GM19397 (cell line): Measurements from ENCODE around the gene SDK2.
"Not testable (repeated sequence)": the region's sequence is repeated elsewhere in the genome, so short reads cannot be mapped to it uniquely, and the experiment has no call there.

Experiments
- ATAC-seq: cut with Tn5 transposase; IDR thresholded peaks from one replicate; pipeline ENCODE4 v1.9.1; 2021; ENCODE audit warnings: mild to moderate bottlenecking, moderate library complexity; ENCODE audit not compliant: unreplicated experiment

The SDK2 gene

DNA sequence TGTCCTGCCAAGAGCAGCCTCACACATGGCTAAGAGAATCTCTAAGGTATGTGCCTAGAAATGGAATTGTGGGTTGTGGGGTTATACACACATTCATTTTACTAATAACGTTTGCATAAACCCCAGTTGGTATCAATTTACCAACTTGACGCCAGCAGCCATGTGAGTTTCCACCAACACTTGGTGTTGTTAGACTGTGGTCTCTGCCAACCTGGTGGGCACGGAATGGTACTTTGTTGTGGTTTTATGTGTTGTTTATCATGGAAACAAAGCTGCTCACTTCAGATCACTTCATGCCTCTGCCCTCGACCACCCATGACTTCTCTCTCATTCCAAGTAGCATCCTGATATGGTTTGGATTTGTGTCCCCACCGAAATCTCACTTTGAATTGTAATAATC, 180.4 kb downstream of the SDK2 start:
- no peak for ATAC-seq

DNA sequence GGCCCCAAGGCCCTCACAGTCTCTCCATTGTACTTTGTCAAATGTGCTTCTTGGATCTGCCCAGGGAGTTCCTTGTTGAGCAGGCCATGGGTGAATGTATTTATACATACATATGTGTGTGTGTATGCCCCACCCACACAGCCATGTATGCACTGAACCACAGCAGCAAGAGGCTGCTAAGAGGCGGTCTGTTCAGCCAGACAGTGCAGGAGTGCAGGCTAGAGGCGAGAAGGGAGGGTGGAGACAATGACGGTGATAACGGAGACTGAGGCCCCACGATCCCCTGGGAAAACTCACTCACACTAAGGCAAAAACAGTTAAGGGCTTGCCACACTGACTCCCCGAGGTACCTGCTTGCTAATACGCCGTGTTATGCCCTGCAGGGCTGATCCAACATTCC, 181.4 kb downstream of the SDK2 start:
- no peak for ATAC-seq

DNA sequence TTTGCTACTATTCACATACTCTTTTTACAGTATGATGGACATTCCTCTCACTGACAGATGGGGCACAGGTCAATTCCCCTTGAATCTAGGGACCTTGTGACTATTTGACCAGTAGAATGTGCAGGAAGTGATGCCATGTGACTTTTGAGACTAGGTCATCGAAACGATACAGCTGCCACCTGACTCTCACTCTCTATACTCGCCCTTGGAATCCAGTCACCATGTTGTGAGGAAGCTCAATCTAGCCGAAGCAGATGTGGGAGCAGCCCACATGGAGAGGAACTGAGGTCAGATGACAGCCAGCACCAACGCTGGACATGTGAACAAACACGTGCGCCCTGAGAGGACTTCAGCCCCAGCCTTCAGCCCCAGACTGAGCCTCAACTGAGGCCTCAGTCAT, 184.3 kb downstream of the SDK2 start:
- no peak for ATAC-seq

DNA sequence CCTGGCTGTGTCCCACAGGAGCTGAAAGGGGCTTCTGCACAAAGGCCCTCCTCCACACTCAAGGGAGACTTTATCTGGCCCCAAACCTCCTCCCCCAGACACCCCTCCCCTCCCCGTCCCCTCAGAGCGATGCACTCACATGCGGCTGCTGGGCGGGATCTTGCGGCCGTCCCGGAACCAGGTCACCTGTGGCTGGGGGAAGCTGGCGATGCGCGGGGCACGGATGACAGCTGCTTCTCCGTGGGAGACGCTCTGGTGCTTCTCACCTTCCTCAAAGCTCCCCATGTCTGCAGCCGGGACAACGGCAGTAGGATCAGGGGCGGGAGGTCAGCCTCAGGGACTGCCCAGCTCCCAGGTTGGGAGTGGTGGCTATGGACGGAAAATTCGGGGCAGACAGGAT, 188.5 kb downstream of the SDK2 start:
- ATAC-seq = no peak

DNA sequence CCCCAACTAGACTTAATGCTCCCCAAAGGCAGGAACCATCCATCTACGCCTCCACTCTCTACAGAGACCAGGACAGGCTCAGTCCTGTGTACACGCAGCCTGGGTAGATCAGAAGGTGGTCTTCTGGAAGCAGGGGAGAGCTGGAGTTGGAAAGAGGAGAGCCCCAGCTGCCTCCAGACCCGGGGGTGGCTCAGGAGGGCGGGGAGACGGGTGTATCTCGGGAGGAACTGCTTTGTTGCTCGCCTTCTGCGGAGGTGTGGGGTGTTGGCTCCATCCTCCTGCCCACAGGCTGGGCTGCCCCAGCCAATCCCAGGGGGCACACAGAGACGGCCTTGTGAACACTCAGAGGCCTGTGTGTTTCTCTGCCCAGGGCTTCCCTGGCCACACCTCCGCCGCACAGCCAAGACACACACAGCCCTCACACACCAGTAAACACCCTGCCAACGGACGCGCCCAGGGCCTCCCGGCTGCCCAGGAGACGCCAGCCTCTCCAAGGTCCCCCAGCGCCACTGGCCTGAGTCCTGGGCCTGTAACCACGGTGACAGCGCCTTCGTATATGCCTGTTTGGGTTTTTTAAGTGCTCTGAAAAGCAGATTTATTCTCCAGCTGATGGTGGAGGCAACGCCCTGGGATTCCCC, 189.1 kb downstream of the SDK2 start:
- ATAC-seq = no peak

DNA sequence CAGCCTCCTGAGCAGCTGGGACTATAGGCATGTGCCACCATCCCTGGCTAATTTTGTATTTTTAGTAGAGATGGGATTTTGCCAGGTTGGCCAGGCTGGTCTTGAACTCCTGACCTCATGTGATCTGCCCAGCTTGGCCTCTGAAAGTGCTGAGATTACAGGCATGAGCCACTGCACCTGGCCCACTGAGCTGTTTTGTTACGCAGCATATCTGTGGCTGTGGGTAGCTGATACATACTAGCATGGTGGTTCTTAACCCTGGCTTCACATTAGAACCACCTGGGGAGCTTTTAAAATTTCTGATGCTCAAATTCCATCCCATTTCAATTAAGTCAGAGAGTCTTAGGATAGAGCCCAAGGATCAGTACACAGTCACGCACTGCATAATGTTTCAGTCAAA, 190.8 kb downstream of the SDK2 start:
- ATAC-seq = not testable (repeated sequence)

DNA sequence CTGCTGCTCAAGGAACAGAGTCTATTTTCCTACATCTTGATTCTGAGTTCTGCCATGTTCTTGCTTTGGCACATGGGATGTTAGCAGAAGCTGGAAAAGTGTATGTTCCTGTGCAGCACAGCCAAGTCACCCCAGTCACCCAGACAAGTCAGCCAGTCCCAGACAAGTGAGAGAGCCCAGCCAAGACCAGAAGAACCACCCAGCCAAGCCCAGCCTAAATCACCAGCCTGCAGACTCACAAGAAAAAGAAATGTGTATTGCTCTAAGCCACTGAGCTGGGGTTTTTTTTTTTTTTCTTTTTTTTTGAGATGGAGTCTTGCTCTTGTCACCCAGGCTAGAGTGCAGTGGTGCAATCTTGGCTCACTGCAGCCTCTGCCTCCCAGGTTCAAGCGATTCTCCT, 191.2 kb downstream of the SDK2 start:
- ATAC-seq = no peak

DNA sequence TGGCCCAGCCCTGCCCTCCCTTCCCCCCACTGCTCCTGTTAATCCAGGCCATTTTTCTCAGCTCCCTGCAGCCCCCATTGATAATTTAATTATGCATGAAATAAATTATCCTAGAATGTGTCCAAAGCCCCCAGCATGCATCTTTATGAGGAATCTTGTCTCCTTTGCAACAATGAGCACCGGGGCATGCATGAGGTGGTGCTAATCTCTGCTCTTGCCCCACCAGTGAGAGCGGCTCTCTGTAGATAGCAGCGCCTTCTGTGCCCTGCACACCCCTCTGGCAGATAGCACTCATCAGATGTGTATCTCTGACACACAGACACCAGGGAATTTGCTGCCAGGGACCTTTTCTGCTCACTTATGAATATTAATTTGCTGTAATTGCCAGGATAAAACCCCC, 192.2 kb downstream of the SDK2 start:
- no peak for ATAC-seq

DNA sequence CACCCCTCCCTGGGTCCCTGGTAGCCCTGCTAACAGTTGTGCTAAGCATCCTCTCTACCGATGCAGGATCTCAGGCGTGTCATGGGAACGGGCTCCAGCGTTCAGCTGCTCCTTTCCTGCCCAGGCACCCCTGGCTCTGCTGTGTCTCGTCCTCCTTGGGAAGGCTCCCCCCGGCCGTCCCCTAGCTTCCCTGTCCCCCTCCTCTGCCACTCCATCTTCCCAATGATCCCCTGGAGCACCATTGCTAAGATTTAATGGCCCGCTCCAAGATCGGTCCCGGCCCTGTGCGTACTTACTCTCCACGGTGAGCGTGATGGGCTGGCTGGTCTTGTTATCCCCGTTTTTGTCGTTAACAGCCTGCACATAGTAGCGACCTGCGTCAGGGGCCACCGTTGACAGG, 196.9 kb downstream of the SDK2 start:
- ATAC-seq = no peak

DNA sequence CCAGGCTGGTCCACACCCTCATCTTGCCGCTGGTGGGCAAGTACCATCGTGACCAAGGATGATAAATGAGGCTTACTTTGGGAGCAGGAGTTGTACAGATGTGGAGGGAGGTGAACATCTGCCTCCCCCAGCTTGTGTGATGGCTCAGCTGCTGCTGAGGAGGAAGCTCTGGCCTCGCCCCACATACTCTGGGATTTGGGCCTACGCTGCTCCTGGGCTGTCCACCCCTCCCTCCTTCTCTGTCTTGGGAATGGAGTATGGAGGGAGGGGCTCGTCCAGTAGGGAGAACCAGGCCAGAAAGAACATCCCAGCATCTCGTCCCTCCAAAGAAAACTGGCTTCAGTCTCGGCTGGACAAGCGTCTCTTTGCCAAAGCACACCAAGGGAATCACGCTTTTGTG, 197.6 kb downstream of the SDK2 start:
- ATAC-seq = no peak

DNA sequence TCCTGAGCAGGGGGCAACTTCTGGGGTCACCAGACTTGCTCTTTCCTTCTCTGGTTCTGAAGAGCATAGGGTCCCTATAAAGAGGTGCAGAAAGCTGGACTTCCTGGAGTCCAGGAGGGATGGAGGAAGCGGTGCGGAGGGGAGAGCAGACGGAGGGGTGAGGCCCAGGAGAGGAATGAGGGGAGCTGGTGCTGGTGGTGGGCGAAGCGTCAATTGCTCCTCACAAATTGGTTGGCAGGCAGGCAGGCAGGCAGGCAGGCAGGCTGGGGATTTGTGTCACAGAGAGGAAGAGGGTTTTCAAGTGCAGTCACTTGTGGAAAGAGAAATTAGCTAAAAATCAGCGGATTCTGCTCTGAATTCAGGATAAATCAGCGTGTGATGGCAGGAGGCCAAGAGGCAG, 198.8 kb downstream of the SDK2 start:
- ATAC-seq = no peak

DNA sequence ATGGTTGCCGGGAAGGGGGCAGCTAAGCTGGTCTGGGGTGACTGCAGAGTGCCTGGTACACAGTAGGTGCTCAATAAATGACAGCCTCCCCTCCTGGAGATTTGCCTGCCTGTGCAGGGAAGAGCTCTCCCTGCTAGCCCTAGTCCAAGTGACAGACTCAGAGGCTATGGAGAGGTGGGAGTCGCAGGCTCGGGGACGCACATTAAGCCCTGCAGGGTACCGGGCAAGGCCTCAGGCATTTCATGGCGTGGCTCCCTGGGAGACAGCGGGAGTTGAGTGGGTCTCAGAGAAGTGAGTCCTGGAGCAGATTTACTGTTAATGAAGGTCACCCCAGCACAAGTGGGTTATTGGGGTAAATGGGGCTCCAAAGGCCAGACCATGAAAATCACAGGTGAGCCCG, 200.2 kb downstream of the SDK2 start:
- ATAC-seq = no peak

DNA sequence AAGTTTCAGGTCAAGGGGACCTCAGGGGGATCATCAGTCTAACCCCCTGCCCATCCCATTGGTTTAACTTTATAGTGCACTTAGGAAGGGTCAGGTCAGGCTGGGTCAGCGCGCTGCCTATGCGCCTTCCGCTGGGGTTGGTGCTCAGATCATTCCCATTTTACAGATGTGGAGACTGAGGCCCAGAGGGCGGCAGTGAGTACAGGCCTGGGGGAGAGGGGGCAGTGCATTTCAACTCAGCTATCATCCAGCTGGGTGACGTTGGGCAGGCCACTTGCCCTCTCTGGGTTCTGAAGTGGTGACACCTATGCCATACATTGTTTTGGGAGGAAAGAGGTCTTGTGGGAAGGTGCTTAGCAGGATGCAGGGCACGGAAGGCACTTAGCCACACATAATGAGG, 204.6 kb downstream of the SDK2 start:
- no peak for ATAC-seq

DNA sequence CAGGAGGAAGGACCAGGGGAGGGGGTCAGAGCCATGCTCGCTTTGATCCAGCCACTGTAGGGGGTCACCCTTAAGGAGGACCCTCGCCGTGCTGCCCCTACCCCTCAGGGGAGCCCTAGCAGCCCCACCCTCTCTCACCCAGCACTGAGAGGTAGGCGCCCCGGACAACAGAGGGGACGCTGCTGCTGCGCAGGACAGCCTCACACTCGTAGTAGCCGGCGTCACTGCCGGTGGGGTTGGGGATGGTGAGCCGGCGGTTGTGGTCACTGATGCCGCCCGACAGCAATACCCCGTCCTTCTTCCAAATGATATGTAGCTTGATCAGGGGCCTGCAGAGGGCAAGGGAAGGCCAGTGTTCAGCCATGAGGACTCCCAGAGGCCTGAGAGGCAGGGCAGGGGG, 206.4 kb downstream of the SDK2 start:
- ATAC-seq = no peak

DNA sequence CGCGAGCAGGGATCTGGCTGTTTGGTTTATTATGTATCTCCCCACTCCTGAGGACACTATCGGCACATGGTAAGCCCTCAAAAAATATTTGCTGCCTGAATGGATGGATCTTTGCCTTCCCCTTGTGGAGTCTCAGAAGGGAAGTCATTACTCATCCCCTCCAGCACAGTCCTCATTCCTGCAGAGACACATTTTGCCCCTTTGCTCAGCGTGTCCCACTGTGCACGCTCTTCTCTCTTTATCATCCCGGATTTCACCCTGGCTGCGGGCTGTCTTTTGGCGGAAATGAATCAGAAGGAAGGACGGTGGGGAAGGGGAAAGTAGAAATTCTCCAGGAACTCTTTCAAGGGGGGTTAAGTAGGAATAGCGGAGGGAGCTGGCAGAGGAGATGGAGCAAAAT, 207.3 kb downstream of the SDK2 start:
- no peak for ATAC-seq

DNA sequence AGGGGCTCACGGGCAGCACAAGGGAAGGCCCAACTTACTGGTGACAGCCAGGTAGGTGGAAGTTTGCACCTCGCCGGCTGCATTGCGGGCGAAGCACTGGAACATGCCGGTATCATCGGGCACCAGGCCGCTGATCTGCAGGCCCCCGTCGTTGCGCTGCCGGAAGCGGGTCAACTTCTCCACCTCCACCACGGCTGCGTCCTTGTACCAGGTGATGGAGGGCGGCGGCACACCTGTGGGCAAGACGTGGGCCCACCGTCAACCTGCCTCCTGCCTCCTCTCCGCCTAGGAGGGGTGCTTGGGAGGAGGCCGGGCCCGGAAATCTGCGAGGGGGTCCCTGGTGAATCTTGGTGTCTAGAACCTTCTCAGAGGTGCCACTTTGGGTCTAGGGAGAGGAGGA, 208.8 kb downstream of the SDK2 start:
- ATAC-seq = no peak

DNA sequence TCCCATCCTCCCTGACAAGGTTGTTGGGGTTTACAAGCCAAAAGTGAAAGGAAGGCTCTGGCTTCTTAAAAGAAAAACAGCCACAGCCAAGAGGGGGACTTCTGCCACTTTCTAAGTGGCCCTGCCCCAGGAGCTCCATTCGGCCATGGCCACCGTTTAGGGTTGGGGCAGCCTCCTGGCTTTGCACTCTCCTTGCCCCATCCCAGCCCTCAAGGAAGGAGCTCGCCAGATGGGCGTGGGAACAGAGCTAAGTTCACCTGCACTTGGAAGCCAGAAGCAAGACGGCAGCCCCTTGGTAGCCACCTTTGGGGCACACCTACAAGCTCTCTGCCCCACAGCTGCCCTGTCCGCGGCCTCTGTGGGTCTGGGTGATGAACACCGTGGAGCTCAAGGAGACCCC, 210.1 kb downstream of the SDK2 start:
- ATAC-seq = no peak

DNA sequence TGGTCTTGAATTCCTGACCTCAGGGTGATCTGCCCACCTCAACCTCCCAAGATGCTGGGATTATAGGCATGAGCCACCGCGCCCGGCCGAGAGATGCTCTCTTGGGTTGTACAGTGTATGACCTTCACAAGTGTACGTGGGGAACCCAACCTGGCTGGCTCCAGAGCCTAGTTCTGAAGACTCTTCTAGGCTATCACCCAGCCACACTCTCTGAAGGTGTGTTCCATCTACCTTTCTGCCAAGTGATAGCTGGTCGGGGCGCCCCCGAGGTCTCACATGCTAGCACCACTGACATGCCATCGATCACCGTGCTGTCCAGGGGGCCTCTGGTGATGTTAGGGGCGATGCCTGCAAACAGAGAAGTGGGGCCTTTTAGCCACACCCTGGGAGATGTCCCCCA, 210.7 kb downstream of the SDK2 start:
- no peak for ATAC-seq

DNA sequence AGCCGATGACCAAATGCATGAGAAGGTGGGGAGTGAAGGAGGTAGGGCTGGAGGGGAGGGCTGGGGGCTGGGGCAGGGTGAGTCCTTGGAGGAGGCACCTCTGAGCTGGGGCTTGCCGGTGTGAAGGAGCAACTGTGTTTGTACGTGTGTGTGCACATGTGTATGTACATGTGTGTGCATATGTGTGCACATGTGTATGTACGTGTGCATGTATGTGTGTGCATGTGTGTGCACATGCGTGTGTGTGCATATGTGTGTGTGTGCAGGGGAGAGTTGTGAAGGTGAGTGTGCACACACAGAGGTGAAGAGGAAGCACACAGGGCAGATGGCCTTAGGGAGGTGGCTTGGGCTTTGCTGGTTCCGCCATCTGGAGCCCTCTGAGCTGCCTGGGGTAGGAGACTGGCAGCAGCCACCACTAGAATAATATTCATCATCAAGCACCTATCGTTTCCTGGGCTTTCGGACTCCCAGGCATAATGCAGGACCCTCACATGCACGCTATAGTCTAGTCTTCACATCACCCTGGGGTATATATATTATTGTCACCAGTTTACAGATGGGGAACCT, 211.5 kb downstream of the SDK2 start:
- no peak for ATAC-seq

DNA sequence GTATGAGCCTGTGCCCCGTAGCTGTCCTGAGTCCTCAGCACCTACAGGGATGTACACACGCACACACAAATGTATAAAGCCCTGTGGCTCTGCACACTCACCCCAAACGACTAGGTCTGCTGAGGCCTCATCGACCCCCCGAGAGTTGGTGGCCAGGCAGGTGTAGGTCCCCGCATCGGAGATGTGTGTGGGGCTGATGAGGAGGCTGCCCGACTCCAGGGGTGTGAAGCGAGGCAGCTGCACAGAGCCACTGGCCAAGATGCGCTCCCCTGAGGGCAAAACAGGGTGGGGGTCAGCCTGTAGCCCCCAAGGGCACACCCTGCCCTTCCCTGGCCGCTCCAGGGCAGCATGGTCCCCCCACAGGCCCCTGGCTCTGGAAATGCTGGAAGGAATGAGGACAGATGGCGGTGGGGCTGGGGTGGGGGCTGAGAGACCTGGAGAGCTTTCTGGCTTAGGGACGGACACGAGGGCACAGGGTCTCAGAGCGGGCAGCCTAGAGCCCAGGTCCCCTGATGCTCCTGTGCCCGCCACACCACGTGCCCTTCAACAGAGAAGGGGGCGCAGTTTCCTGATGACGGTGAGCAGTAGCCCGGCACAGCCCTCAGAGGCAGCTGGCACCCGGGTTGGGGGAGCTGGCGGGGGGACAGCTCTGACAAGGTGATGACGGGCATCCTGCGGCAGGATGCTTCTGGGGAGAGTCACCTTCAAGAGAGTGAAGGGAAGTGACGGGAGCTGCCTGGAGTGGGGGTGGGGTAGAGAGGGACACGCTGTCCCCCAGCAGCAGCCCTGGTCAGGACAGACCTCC, 212.6 kb downstream of the SDK2 start:
- ATAC-seq = no peak

DNA sequence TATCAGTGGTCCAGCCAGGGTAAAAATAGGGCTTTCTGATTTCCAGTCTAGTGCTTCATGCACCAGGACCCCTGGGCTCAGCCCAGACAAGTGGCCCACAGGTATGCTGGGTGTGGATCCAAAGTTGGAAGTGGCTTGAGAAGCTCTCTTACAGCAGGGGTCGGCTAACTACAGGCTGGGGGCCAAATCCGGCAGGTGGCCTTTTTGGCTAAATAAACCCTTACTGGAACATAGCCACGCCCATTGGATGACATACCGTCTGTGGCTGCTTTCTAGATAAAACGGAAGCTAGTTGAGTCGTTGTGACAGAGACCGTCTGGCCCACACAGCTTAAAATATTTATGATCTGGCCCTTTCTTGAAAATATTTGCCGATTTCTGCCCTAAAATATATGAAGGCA, 213.4 kb downstream of the SDK2 start:
- ATAC-seq = no peak

DNA sequence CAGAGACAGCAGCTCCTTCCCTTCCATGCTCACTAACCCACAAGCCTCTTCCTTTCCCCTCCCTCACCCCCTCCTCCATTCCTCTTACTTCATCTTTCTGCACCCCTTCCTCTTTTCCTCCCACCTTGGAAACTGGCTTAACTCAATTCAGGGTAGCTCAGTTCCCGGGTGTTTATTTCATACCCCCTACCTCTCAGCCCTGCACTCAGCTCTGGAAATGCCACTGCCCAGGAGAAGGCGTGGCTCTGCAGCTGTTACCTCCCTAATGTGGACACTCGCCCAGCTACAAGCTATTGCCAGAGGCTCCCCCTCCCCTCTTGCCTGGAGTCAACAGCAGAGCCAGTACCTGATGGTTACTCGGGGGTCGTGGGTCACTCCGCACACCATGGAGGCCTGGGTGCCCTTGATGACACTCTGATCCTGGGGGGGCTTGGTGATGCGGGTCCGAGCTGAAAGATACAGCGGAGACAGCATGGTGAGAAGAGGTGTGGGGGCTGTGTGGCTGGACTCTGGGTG, 214.0 kb downstream of the SDK2 start:
- ATAC-seq = no peak
